Adipose tissue (tissue), 3 donors: ENCODE measurements around the gene LIPI. TPM values are rescaled to one million over a fixed set of nuclear protein-coding genes. Genes with fewer than 3 reads are reported as not detected.
"Not testable (repeated sequence)": the region's sequence is repeated elsewhere in the genome, so short reads cannot be mapped to it uniquely, and the experiment has no call there.

Experiments
- H3K27ac ChIP-seq: one replicate; pipeline ENCODE4 v1.5.1; 2013; ENCODE audit warnings: low read depth, low read length
- WGBS, 3 donors: extraction: QIAGEN DNeasy Blood & Tissue Kit; methylation state at CpG; one replicate each; pipeline ENCODE4 v1.1.7; 2013; 5-methylcytosine and 5-hydroxymethylcytosine counted together
- polyA plus RNA-seq, 3 donors: library from polyadenylated mRNA; stranded (reverse); fragments of 200-250 nt; gene quantifications; one replicate each; pipeline ENCODE4 v1.2.3, GENCODE V29; 2013
- donor health status: healthy with polysubstance abuse.
- donor health status: Bipolar disorder and iron deficiency.
- donor health status: healthy.

LIPI gene
- polyA plus RNA-seq, 3 donors: not detected

DNA sequence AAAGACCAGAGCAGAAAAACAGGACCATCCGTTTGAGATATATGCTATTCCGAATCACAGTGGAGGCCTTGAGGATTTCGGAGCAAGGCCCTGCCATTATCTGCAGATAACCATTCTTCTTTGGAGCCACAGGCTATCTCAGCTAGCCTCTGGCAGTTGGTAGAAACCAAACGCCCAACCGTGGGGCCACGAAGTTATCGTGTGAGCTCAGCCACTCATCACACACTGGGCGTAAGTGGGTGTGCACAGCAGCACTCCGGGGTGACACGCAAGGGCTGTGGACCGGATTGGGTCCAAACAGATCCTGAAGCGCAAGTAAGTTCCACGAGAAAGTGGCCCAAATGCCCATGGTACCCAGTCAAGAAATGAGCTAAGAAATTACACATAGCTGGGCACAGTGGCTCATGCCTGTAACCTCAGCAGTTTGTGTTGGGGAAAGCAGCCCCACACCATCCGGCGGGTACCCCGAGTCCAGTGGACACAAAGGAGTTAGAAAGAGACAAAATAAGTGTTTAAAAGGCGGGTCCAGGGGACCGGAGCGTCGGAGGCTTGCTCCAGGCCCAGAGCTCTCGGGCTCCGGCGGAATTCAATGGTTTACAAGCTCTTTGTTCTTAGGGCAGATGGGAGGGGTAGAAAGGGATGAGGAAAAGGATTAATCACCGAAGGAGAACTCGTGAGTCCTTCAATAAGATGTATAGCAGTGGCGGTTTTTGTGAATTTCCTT, 130.6 kb downstream of the LIPI start:
- 84 to 92% (median 89%) methylated on average over 26 of the region's 26 CpGs for WGBS, 3 donors
- no peak overlapping the region for H3K27ac ChIP-seq

DNA sequence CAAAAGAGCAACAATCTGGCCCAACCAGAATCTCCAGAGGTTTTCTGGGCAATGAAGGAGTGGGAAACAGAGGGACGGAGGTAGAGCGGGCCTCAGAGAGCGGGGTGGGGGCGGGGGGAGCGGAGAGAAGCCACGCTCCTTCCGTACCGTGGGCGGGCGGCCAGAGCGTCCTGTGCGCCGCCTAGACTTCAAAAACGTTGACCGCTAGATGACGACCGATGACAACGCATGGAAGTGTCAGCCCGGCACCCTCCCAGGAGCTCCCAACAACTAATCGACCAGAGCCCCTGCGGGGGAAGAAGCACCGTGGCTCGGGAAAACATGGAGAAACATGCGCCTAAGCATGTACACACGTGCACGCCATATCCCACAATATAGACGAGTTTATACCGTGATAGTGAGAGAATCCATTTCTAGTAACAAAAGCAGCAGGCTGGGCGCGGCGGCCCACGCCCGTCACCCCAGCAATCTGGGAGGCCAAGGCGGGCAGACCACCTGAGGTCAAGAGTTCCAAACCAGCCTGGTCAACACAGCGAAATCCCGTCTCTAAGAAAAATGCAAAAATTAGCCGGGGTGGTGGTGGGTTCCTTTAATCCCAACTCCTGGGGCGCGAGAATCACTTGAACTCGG, 131.9 kb downstream of the LIPI start:
- WGBS, 3 donors: 97 to 98% (median 98%) methylated on average over 40 of the region's 40 CpGs
- H3K27ac ChIP-seq: no peak overlapping the region

DNA sequence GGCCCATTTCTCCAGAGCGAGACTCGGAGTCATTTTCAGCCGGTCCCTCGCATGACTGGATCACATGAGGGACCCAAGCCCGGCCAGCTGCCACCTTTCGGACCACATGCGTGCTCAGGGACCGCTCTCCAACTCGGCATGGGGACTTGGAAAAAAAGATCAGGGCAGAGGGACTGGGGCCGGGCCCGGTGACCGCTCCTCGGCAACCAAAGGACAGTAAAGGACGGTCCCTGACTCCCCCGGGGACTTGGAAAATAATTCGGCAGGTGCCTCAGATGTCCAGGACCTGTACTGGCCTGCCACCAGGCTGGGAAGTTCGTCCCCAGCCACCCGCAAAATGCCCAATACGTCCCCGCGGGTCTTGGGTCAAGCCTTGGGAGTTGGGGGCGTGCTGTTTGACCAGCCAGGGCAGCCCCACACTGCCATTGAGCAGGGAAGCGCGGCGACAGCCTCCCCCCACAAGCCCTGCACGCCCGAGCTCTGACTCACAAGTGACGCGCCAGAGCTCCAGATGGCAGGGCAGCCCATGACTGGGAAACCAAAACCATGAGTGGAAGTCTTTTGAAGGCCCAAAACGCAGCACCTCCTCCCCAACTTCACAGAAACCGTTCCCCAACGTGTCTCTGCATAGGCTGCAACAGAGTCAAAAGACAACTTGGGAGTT, 134.5 kb downstream of the LIPI start:
- WGBS, 3 donors: 91 to 95% (median 91%) methylated on average over 29 to 32 of the region's 32 CpGs
- no peak overlapping the region for H3K27ac ChIP-seq

DNA sequence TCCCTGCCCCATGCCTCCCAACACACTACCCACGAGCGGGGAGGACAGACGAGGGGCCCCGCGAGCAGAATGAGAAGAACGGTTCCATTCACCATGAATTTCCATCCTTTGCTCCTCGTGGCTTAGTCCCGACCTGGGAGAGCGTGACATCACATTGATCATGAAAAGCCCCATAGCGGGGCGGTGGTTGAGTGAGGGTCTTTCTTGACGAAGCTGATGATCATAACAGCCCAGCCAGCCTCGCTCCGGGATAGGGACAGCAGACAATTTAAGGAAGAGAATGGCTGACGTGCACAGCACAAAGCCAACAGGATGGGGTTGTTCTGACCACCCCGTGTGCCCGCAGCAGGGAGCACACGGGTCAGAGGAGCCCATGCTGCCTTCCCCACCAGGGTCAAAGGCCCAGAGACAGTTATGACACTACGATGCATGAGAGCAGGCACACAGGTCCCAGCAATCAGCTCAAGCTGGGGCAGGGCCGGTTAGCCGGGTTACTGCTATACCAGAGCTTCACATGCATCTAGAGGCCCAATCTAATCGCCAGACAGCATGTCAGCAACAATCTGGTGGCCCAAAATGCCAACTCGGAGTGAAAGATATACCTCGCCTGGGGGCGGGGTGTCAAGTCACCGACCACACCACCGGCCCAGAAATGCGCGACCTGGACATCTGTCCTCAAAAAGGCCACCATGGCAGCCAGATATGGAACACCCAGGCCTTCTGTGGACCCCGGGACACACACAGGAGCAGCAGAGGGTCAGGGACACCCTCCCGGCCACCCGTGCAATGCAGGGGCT, 135.2 kb downstream of the LIPI start:
- H3K27ac ChIP-seq: no peak overlapping the region
- 94 to 97% (median 96%) methylated on average over 31 to 32 of the region's 32 CpGs for WGBS, 3 donors

DNA sequence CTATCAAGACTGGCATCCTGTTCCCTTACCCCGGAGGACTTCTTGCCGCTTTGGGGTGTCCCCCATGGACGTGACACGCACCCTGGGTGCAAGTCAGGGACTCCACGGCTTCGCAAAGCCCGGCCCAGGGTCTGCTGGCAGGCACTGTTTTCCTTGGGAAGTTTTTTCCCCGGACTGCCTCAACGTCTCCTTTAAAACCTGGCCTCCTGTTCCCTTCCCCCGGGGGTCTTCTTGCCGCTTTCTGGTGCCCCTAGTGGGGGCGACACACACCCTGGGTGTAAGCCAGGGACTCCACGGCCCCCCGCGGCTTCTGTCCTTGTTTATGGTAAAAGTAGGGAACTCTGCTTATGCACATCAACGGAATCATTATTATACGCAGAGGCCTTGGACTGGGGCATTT, 136.6 kb downstream of the LIPI start:
- H3K27ac ChIP-seq: no peak overlapping the region
- 92 to 98% (median 96%) methylated on average over 17 of the region's 17 CpGs for WGBS, 3 donors

DNA sequence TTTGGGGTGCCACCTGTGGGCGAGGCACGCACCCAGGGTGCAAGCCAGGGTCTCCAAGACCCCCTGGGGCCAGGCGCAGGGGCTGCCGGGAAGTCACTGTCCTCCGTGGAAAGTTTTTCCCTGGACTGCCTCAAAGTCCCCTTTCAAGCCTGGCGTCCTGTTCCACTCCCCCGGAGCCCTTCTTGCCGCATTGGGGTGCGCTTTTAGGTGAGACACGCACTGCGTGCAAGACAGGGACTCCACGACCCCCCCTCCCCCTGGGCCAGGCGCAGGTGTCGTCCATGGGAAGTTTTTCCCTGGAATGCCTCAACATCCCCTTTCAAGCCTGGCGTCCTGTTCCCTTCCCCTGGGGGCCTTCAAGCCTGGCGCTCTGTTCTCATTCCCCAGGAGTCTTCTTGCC, 137.1 kb downstream of the LIPI start:
- no peak overlapping the region for H3K27ac ChIP-seq
- WGBS, 3 donors: 92 to 95% (median 93%) methylated on average over 16 of the region's 16 CpGs

DNA sequence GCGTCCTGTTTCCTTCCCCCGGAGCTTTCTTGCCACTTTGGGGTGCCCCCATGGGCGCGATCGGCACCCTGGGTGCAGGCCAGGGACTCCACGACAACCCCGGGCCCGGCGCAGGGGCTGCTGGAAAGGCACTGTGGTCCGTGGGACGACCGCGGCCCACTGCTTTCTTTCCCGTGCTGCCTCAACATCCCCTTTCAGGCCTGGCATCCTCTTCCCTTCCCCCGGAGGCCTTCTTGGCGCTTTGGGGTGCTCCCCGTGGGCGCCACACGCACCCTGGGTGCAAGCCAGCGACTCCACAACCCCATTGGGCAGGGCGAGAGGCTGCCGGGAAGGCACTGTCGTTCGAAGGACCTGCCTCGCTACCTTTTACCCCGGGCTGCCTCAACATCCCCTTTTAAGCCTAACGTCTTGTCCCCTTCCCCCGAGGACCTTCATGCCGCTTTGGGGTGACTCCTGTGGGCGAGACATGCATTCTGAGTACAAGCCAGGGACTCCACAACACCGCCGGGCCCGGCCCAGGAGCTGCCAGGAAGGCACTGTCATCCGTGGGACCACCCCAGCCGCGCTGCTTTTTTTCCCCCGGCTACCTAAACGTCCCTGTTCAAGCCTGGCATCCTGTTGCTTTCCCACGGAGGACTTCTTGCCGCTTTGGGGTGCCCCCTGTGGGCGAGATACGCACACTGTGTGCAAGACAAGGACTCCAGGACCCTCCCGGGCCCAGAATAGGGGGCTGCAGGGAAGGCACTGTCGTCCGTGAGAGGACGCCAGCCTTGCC, 137.8 kb downstream of the LIPI start:
- 90 to 96% (median 96%) methylated on average over 46 of the region's 46 CpGs for WGBS, 3 donors
- H3K27ac ChIP-seq: no peak overlapping the region

DNA sequence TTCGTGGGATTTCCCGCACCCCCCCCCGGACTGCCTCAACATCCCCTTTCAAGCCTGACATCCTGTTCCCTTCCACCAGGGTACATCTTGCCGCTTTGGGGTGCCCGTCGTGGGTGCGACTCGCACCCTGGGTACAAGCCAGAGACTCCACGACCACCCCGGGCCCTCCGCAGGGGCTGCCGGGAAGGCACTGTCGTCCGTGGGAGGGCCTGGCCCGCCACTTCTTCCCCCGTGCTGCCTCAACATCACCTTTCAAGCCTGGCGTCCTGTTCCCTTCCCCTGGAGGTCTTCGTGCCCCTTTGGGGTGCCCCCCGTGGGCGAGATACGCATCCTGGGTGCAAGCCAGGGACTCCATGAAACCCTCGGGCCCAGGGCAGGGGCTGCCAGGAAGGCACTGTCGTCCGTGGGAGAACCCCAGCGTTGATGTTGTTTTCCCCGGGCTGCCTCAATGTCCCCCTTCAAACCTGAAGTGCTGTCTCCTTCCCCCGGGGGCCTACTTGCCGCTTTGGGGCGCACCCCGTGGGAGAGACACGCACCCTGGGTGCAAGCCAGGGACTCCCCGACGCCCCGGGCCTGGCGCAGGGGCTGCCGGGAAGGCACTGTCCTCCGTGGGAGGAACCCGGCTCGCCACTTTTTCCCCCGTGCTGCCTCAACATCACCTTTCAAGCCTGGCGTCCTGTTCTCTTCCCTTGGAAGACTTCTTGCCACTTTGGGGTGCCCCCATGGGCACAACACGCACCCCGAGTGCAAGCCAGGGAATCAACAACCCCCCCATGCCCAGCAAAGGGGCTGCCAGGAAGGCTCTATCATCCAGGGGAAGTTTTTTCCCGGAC, 138.6 kb downstream of the LIPI start:
- H3K27ac ChIP-seq: no peak overlapping the region
- 94 to 98% (median 95%) methylated on average over 37 to 44 of the region's 44 CpGs for WGBS, 3 donors

DNA sequence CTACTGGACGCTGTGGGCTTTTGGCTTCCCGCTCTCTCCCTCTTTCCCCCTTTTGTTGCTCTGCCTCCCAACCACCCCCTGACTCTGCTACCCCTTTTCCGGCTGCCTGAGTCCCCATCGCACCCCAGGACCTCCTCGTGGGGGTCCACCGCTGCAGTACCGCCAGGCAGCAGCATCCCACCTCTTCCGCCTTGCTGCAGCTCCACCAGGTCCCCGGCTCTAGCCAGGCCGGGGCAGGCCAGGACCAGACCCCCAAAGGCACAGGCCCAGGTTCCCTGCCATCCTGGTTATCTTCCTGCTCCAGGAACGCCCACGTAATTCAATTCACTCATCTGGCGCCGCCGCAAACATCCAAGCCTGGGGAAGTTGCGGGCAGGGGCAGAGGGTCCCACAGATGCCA, 139.8 kb downstream of the LIPI start:
- H3K27ac ChIP-seq: no peak overlapping the region
- WGBS, 3 donors: 97 to 98% (median 97%) methylated on average over 16 of the region's 16 CpGs

DNA sequence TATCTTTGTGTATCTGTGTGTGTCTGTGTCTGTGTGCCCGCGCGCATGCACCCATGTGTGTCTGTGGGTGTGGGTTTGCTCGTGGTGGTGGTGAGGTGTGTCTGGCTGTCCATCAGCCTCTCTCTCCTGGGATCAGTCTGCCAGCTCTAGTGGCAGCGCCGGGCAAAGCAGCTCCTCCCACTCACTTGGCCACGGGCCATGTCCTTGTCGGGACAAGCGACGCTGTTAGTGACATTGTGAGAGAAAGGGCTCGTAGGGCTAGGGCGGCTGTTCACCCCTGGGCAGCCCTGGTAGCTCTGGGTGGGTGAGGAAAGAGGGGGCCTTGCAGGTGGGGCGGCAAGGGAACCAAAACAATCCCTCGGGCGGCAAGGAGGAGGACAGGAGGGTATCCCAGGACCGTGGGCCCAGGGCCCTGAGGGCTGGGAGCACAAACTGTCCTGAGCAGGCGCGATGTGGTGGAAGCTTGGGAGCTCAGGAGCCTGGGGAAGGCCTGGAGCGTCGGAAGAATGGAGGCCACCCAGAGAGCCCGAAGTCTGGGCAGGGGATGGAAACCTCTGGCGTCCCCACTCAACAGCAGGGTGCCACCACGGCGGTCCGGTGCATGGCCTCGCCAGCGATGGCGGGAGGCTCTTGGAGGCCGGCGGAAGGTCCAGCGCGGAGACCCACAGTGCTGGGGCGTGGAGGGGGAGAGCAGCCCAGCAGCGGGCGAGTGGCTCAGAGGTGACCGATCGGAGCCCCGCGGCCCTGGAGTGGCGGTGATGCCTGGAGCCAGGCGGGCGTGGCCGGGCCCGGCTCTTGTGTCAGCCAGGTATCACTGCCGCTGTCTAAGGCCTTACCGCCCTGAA, 140.5 kb downstream of the LIPI start:
- 92 to 98% (median 96%) methylated on average over 40 to 46 of the region's 46 CpGs for WGBS, 3 donors

DNA sequence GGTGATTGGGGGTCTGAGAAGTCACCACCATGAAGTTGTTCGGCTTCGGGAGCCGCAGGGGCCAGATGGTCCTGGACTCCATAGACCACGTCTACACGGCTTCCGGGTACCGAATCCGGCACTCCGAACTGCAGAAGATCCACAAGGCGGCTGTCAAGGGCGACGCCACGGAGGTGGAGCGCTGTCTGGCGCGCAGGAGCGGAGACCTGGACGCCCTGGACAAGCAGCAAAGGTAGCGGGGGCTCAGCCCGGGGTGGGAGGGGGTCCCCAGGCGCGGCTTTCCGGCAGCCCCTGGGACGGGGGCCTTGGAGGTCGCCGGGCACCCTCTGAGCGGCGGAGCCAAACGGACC, 146.5 kb downstream of the LIPI start:
- H3K27ac ChIP-seq: no peak overlapping the region
- 52 to 93% (median 81%) methylated on average over 29 of the region's 29 CpGs for WGBS, 3 donors

More for the DNA sequence above, 140.5 kb downstream of the LIPI start:
- no peak overlapping the region for H3K27ac ChIP-seq

DNA sequence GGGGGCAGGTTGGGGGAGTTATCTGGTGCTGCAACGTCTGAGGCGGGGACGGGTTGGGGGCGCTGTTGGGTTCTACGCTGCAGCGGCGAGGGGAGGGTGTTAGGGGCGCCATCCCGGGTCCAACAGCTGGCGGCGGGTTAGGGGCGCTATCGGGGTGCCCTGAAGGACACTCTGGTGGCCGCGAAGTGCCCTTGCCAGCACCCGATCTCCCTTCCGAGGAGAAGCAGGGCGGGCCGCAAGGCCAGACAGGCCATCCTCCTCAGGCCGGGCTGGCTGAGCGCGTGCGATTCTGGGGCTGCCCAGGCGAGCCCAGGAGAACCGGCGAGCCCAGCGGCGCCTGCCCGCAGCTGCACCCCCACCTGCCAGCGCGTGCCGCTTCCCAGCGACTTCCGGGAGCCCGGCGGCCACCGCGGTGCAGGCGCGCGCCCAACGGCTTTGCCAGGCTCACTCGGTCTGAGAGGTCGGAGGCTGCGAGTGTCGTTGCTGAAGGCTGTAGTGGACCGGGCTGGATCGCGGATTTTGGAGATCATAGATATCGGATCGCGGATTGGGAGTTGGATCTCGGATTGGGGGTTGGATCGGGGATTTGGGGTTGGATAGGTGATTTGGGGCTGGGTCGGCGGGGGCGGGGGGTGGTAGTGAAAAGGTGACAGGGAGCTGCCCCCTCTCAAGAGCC, 147.0 kb downstream of the LIPI start:
- H3K27ac ChIP-seq: not testable (repeated sequence)
- WGBS, 3 donors: 55 to 92% (median 87%) methylated on average over 56 to 57 of the region's 57 CpGs

DNA sequence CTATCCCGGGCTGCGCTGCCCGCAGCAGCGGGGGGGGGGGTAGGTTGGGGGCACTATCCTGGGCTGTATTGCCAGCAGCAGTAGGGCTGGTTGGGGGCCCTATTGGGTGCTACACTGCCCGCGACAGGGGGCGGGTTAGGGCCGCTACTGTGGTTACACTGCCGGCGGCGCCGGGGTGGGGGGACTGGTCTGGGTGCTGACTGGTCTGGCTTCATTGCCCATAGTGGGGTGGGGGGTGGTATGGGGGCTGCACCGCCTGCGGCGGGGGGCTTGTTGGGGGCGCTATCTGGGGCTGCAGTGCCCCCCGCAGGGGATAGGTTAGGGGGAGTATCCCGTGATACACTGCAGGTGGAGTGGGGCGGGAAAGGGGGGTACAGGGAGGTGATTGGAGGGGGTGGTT, 148.1 kb downstream of the LIPI start:
- H3K27ac ChIP-seq: not testable (repeated sequence)
- 87 to 97% (median 90%) methylated on average over 7 to 16 of the region's 19 CpGs for WGBS, 3 donors

DNA sequence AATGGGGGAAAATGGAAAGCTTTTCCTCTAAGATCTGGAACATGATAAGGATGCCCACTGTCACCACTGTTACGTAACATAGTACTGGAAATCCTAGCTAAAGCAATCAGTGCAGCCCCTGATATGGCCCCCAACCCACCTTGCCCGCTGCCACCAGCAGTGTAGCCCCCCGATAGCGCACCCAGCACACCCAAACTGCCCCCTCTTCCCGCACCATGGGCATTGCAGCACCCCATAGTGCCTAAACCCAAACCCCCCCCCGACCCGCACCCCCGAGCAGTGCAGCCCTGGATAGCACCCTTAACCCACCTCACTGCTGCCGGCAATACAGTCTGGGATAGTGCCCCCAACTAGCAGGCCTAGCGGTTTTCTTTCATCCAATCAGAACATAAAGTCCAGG, 148.9 kb downstream of the LIPI start:
- H3K27ac ChIP-seq: not testable (repeated sequence)
- WGBS, 3 donors: 85 to 99% (median 96%) methylated on average over 10 of the region's 10 CpGs

DNA sequence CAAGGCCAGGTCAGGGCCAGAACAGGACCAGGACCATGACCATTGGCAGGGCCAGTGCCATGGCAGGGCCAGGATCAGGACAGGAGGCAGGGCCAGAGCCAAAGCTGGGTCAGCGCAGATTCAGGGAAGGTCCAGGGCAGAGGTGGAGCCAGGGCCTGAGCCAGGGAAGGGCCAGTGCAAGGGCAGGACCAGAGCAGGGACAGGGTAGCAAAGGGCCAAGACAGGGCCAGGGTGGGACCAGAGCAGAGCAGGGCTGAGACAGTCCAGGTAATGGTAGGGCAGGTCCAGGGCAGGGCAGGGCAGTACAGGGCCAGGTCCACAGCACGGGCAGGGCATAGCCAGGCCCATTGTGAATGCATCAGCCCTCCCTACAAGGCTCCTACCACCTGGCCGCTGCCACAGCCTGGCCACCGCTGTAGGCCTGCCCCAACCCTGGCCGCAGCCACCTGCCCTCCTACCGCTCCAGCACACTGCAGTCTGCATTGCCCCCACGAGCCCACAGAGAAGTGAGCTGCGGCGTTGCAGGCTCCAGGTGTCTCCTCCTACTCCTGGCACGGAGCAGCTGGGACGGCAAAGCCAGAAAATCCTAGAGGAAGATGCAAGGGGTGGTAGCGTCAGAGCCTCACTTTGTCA, 151.6 kb downstream of the LIPI start:
- 96 to 98% (median 97%) methylated on average over 10 to 12 of the region's 12 CpGs for WGBS, 3 donors
- H3K27ac ChIP-seq: not testable (repeated sequence)
